Fibroblast of lung (primary cell): Measurements from ENCODE around the gene ARHGAP35.

Source experiments
- CTCF ChIP-seq, 2 donors: IDR thresholded peaks in 1 of 2; conservative IDR thresholded peaks in 1 of 2; 1 replicate in 1 of 2; 2 replicates in 1 of 2; pipeline ENCODE4 v1.5.1; 2011 to 2012; ENCODE audit warnings: low read length in 2 of 2, control low read depth in 1 of 2, inconsistent platforms in 1 of 2, low read depth in 1 of 2, mild to moderate bottlenecking in 1 of 2
- EZH2 ChIP-seq: IDR thresholded peaks from 2 replicates; pipeline ENCODE4 v1.5.1; 2012; ENCODE audit warnings: low read length, control low read depth, mild to moderate bottlenecking; ENCODE audit errors: missing control alignments

GRCh38 chr19:46838160-46838559 is 22.6 kb upstream of the ARHGAP35 start:
- TF ChIP-seq EZH2, result no peak
- no peak for TF ChIP-seq CTCF (conservative IDR thresholded peaks at IDR 0.05 in 1 of 2, IDR thresholded peaks at IDR 0.05 in 1 of 2; ENCODE audit: low read depth in 1 of 2, low read length in 2 of 2)
